Tibial nerve (tissue), 4 donors: ENCODE data around the gene GID4. TPM values are rescaled to one million over a fixed set of nuclear protein-coding genes. Genes with fewer than 3 reads are reported as not detected.
"Not testable (repeated sequence)": the region's sequence is repeated elsewhere in the genome, so short reads cannot be mapped to it uniquely, and the experiment has no call there.

Experiments used
- DNase-seq, 2 donors: peaks; one replicate each; pipeline ENCODE4 v3.0.0-alpha.2; 2019; ENCODE audit warnings: low spot score in 2 of 2
- H3K27ac ChIP-seq, 4 donors: fragments of 200-600 bp; sonication (generic) in 3 of 4; one replicate each; pipeline ENCODE4 v1.5.1; 2017 to 2019; ENCODE audit warnings: mild to moderate bottlenecking in 1 of 4
- H3K27me3 ChIP-seq, 2 donors: fragments of 200-600 bp; sonication (generic) in 1 of 2; one replicate each; pipeline versions ENCODE4 v1.5.1 to v1.6.0; 2017 to 2019
- H3K36me3 ChIP-seq, 3 donors: fragments of 200-600 bp; sonication (generic); one replicate each; pipeline ENCODE4 v1.5.1; 2018 to 2019
- H3K4me1 ChIP-seq, 4 donors: fragments of 200-600 bp; sonication (generic) in 3 of 4; one replicate each; pipeline ENCODE4 v1.5.1; 2017 to 2019
- H3K4me3 ChIP-seq, 4 donors: fragments of 200-600 bp; sonication (generic) in 3 of 4; one replicate each; pipeline ENCODE4 v1.5.1; 2017 to 2019; ENCODE audit warnings: mild to moderate bottlenecking in 1 of 4, moderate library complexity in 1 of 4
- H3K9me3 ChIP-seq, 4 donors: fragments of 200-600 bp; sonication (generic) in 3 of 4; one replicate each; pipeline ENCODE4 v1.5.1; 2017 to 2019
- EP300 ChIP-seq, 2 donors: sonication (generic); formaldehyde crosslinking; IDR thresholded peaks; one replicate each; pipeline ENCODE4 v1.6.1; 2017; ENCODE audit warnings: antibody characterized with exemption in 2 of 2, mild to moderate bottlenecking in 1 of 2
- POLR2A ChIP-seq, 2 donors: fragments of 450-650 bp; IDR thresholded peaks; one replicate each; pipeline ENCODE4 v1.6.1; 2017; ENCODE audit warnings: antibody characterized with exemption in 2 of 2, mild to moderate bottlenecking in 2 of 2, moderate library complexity in 2 of 2
- WGBS, 2 donors: methylation state at CpG; one replicate each; pipeline ENCODE4 v1.1.5; 2018; 5-methylcytosine and 5-hydroxymethylcytosine counted together
- total RNA-seq, 4 donors: library from RNA; depleted of rRNA; stranded (reverse); fragments of >200 nt; gene quantifications; one replicate each; pipeline ENCODE4 v1.1.0, GENCODE V29; 2016
- TF ChIP-seq, protein P1 (sequence below), 5 experiments: fragments of 200-600 bp in 3 of 5; fragments of 450-650 bp in 2 of 5; sonication (generic) in 3 of 5; IDR thresholded peaks; one replicate each; pipeline ENCODE4 v1.5.1; 2016 to 2019; ENCODE audit warnings: antibody characterized with exemption in 5 of 5, mild to moderate bottlenecking in 3 of 5, moderate library complexity in 2 of 5

The GID4 gene
- total RNA-seq, 4 donors from 2014 or later = 13.2 to 19.4 (median 16.0) TPM

- Histone ChIP-seq H3K36me3 (peaks cover 0 to 11% (median 0%) of the 10 kb centered on the region in 3 donors), H3K4me1 (peaks cover 0 to 8% (median 0%) of the 10 kb centered on the region in 4 donors), H3K9me3 (no peaks in the 10 kb centered on the region), H3K4me3 (no peak overlapping the region), H3K27ac (peak overlapping the region in 1 of 4 donors; percentile 31), H3K27me3 (no peaks in the 10 kb centered on the region)
- WGBS, 2 donors = 61 to 63% methylated on average over 18 of the region's 18 CpGs
- DNase-seq = no peak
- TF ChIP-seq, protein P1, sequence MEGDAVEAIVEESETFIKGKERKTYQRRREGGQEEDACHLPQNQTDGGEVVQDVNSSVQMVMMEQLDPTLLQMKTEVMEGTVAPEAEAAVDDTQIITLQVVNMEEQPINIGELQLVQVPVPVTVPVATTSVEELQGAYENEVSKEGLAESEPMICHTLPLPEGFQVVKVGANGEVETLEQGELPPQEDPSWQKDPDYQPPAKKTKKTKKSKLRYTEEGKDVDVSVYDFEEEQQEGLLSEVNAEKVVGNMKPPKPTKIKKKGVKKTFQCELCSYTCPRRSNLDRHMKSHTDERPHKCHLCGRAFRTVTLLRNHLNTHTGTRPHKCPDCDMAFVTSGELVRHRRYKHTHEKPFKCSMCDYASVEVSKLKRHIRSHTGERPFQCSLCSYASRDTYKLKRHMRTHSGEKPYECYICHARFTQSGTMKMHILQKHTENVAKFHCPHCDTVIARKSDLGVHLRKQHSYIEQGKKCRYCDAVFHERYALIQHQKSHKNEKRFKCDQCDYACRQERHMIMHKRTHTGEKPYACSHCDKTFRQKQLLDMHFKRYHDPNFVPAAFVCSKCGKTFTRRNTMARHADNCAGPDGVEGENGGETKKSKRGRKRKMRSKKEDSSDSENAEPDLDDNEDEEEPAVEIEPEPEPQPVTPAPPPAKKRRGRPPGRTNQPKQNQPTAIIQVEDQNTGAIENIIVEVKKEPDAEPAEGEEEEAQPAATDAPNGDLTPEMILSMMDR (IDR thresholded peaks at IDR 0.05) = peak in 3 of 5 experiments; percentile 8 to 29 (median 10)
- TF ChIP-seq POLR2A (IDR thresholded peaks at IDR 0.05) = no peak
- TF ChIP-seq EP300 (IDR thresholded peaks at IDR 0.05) = no peak
These were observed 44.7 kb upstream of the GID4 start for GRCh38 chr17:17994271-17995069.

DNA sequence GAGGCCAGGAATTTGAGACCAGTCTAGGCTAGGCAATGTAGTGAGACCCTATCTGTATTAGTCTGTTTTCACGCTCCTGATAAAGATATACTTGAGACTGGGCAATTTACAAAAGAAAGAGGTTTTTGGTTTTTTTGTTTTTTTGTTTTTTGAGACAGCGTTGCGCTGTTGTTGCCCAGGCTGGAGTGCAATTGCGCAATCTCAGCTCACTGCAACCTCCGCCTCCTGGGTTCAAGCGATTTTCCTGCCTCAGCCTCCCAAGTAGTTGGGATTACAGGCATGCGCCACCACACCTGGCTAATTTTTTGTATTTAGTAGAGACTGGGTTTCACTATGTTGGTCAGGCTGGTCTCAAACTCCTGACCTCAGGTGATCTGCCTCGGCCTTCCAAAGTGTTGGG is 43.3 kb upstream of the GID4 start:
- not testable (repeated sequence) for H3K9me3 ChIP-seq, H3K27me3 ChIP-seq, DNase-seq, H3K36me3 ChIP-seq, H3K4me3 ChIP-seq, H3K4me1 ChIP-seq, H3K27ac ChIP-seq
- WGBS, 2 donors = 96% methylated on average over 8 of the region's 8 CpGs

DNA sequence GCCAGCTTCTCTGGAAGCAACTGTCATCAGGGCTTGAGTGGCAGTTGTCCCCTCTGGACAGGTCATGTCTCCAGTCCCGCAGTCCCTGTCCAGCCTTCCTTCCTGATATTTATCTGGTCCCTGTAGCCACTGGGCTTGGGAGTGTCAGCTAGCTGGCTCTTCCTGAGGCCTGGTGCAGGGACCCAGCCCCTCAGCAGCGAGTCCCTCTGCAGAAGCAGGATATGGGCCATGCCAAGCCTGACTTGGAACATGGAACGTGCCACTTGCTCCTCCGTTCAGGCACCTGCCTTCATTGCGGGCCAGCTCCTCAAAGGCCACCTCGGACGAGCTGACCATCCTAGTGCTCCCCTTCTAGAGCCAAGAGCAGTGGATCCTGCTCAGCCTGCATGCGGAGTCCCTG is 40.3 kb upstream of the GID4 start:
- 96 to 99% methylated on average over 8 of the region's 8 CpGs for WGBS, 2 donors
- H3K9me3 ChIP-seq = no peaks in the 10 kb centered on the region
- no peaks in the 10 kb centered on the region for H3K36me3 ChIP-seq
- no peak overlapping the region for H3K27ac ChIP-seq
- H3K4me1 ChIP-seq = peaks cover 0 to 8% (median 0%) of the 10 kb centered on the region in 4 donors
- H3K27me3 ChIP-seq = no peaks in the 10 kb centered on the region
- TF ChIP-seq EP300 (IDR thresholded peaks at IDR 0.05) (no peak), POLR2A (IDR thresholded peaks at IDR 0.05) (no peak)
- TF ChIP-seq, protein P1 (IDR thresholded peaks at IDR 0.05) = no peak
- DNase-seq = no peak
- H3K4me3 ChIP-seq = no peak overlapping the region

- no peaks in the 10 kb centered on the region for H3K9me3 ChIP-seq
- H3K4me3 ChIP-seq = no peak overlapping the region
- no peak for TF ChIP-seq EP300 (IDR thresholded peaks at IDR 0.05)
- TF ChIP-seq POLR2A (IDR thresholded peaks at IDR 0.05) = no peak
- TF ChIP-seq, protein P1 (IDR thresholded peaks at IDR 0.05) = no peak
- H3K27ac ChIP-seq = no peak overlapping the region
- no peak for DNase-seq
- peaks cover 0 to 3% (median 0%) of the 10 kb centered on the region in 4 donors for H3K4me1 ChIP-seq
- H3K27me3 ChIP-seq = no peaks in the 10 kb centered on the region
- WGBS, 2 donors = 74 to 78% methylated on average over 9 of the region's 9 CpGs
- peaks cover 0 to 3% (median 0%) of the 10 kb centered on the region in 3 donors for H3K36me3 ChIP-seq
These were observed 39.7 kb upstream of the GID4 start for GRCh38 chr17:17999364-18000029.

DNA sequence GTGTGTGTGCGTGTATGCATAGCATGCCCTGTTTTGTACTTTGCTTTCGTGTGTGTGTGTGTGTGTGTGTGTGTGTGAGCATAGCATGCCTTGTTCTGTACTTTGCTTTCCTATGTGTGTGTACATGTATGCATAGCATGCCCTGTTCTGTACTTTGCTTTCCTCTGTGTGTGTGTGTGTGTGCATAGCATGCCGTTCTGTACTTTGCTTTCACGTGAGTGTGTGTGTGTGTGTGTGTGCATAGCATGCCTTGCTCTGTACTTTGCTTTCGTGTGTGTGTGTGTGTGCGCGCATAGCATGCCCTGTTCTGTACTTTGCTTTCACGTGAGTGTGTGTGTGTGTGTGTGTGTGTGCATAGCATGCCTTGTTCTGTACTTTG is 39.2 kb upstream of the GID4 start:
- Histone ChIP-seq H3K4me1 (no peaks in the 10 kb centered on the region), H3K27ac (no peak overlapping the region), H3K9me3 (no peaks in the 10 kb centered on the region), H3K36me3 (peaks cover 0 to 9% (median 0%) of the 10 kb centered on the region in 3 donors), H3K4me3 (no peak overlapping the region), H3K27me3 (no peaks in the 10 kb centered on the region)
- 73 to 77% methylated on average over 8 of the region's 8 CpGs for WGBS, 2 donors
- TF ChIP-seq, protein P1 (IDR thresholded peaks at IDR 0.05) = no peak
- no peak for TF ChIP-seq EP300 (IDR thresholded peaks at IDR 0.05)
- no peak for TF ChIP-seq POLR2A (IDR thresholded peaks at IDR 0.05)
- DNase-seq = no peak
